GM12865 (cell line): ENCODE data around the gene FOXP1.

Source experiments
- DNase-seq: peaks from one replicate; pipeline ENCODE4 v3.0.0; 2010; ENCODE audit warnings: low read depth
- H3K4me3 ChIP-seq: 2 replicates; pipeline ENCODE4 v1.5.1; 2011; ENCODE audit warnings: mild to moderate bottlenecking, low read depth, low read length, control low read depth
- TF ChIP-seq, protein P1 (sequence below): IDR thresholded peaks from 2 replicates; pipeline ENCODE4 v1.5.1; 2011; ENCODE audit warnings: low read length, control low read depth, low read depth, inconsistent platforms; ENCODE audit not compliant: insufficient read depth; ENCODE audit errors: missing control alignments

Gene FOXP1

DNA sequence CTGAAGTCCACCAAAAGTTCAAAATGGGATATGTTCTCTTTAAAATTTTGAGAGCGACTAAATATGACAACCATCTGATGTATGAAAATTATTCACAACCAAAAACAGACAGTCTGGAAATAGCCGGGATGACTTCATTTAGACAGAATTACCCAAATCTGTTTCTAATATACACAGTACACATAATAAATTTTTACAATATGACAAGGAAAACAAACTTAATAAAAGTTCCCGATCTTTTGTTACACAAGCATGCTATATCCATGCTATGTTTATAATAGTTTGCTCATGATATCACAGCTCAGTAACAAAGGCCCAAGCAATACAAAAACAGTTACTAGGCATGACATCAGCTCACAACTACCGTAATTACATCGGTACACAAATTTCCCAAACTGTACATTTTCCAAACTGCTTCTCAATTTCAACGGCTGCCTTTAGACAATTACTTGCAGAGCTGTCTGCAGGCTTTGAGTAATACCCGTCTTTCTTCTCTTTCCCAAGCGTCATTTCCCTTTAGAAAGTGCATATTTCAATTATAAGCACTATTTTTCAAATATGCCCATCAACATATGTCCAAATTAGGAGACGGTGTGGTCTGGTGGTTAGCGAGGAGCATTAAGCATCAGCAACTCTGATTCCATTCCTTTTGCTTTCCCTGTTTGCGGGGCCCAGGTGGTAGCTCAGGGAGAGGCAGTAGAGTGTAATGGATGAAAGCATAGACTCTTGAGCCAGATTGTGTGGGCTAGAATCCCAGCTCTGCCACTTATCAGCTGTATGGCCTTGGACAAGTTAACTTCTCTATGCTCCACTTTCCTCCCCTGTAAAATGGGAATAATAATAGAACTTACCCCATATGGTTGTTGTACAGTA is 481.2 kb downstream of the FOXP1 start:
- TF ChIP-seq, protein P1, sequence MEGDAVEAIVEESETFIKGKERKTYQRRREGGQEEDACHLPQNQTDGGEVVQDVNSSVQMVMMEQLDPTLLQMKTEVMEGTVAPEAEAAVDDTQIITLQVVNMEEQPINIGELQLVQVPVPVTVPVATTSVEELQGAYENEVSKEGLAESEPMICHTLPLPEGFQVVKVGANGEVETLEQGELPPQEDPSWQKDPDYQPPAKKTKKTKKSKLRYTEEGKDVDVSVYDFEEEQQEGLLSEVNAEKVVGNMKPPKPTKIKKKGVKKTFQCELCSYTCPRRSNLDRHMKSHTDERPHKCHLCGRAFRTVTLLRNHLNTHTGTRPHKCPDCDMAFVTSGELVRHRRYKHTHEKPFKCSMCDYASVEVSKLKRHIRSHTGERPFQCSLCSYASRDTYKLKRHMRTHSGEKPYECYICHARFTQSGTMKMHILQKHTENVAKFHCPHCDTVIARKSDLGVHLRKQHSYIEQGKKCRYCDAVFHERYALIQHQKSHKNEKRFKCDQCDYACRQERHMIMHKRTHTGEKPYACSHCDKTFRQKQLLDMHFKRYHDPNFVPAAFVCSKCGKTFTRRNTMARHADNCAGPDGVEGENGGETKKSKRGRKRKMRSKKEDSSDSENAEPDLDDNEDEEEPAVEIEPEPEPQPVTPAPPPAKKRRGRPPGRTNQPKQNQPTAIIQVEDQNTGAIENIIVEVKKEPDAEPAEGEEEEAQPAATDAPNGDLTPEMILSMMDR, result no peak
- DNase-seq, result no peak
- H3K4me3 ChIP-seq, result no peak overlapping the region

DNA sequence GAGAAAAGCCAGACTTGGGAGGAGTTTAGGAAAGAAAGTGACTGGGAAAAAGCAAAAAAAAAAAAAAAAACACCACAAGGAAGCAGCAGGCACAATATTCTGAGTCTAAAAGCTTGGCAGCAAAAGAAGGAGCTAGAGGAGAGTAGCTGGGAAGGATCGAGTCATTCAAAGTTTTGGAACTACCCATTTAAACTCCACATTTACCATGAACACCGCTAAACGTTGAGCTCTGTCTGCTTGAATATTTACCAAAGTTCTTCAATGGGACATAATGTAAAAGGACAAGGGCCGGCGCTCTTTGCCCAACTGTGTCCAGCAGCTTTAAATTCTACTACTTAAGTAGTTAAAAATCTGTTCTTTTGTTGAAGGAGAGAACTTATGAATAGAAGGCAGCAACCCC is 481.9 kb downstream of the FOXP1 start:
- TF ChIP-seq, protein P1, result no peak
- no peak overlapping the region for H3K4me3 ChIP-seq
- DNase-seq, result no peak

DNA sequence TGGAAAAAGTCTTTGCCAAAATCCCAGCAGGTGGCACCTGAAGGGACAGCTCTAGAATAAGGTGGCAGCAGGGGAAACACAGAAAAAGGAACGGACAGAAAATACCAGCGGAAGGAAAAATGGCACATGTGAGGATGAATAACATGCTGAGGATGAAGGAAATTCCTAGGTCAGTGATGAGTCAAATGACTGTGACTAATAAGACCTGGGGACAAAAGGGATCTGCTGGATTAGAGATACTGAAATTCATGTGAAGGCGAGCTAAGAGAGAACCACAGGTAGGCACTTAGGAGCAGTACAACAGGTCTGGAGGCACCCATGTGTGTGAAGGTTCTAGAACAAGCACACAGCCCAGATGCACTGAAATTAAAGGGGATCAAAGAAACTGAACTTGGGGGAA is 482.5 kb downstream of the FOXP1 start:
- DNase-seq, result no peak
- no peak overlapping the region for H3K4me3 ChIP-seq
- TF ChIP-seq, protein P1, result no peak

DNA sequence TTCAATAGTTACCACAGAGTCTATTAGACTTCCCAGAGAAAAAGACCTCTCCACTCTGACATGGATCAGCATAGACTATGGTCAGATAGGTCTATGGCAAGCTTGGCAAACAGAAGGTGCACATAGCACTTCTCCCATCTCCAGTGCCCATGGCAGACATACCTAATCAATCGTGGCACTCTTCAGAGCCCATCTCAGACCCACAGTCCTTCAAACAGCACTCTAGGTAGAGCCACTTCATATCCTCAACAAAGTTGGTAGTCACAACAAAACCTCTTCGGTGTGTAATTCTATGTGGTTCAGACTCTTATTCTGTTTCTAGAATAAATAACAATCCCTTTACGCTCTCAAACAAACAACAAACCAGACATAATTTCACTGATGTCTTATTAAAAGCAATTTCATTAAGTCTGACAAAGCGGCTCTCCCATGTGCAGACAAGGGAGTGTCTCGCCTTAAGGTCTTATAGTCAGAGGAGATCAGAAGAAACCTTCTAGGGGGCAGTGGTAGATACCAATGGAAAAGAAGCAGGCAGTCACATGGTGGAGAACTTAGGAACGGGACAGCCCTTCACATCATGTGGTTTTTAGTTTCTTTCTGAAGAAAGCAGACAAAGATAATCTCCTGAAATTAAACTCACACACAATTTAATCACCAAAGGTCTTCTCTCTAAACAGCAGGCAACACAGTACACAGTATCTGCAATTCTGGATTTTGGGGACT is 483.4 kb downstream of the FOXP1 start:
- no peak overlapping the region for H3K4me3 ChIP-seq
- TF ChIP-seq, protein P1, result no peak
- no peak for DNase-seq

DNA sequence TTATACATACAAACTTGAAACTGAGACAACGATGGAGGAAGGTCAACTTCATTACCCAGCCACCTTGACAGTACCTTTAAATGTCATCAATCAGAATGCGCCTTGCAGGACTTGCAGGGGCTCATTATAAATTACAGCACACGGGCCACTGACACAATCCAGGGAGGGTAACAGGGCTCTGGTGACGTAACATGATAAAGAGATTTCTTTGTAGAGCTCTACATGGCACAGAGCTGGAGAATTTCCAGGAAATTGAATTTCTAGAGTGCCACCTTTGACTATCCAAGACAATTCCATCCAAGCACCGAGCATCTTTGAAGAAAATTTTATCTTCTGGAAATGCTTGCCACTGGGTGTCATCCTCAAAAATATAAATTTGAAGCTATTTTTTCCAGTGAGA is 486.0 kb downstream of the FOXP1 start:
- DNase-seq, result no peak
- no peak overlapping the region for H3K4me3 ChIP-seq
- TF ChIP-seq, protein P1, result no peak

DNA sequence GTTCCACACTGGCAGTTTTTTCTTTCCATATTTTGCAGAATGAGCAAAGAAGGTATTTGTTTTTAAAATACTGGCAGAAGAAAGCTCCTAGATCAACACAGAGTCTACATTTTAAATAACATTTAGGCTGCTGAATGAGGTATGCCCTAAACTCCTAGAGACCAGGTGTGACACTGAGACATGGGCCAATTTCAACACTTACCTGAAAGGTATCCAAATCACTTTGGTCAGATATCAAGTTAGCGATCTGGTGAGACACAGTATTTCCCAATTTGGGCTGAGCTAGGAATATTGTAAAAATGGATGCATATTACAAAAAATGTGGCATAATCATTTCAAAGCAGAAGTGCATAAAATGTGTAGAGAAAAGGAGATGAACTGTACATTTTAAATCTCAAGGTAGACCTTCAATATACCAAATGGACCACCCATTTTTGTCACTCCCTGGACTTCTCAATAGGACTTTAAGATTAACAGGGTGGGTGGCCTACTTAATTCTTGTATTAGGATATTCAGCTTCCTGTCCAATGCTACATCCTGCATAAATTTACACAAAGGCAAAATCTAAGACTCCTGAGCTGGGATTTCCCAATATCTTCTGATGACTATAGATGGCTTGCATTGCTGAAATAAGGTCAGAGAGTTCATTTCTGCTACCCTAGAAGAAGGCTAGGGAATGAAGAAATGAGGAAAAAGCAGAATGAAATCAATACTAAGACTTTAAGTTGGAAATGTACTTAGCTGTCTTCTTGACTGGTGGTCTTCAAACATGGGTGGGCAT is 487.8 kb downstream of the FOXP1 start:
- TF ChIP-seq, protein P1, result no peak
- H3K4me3 ChIP-seq, result no peak overlapping the region

More for the DNA sequence above, 487.8 kb downstream of the FOXP1 start:
- no peak for DNase-seq
